ENCODE results near the gene USP5. TPM values are rescaled to one million over a fixed set of nuclear protein-coding genes. Genes with fewer than 3 reads are reported as not detected.

Gene USP5
- polyA plus RNA-seq (2013, experiment 1 of 2; ENCODE audit: insufficient read length), result 64.4 TPM
- 58.1 TPM for polyA plus RNA-seq (2013, experiment 2 of 2; ENCODE audit: insufficient read length)

- DNase-seq, result peak; percentile 100
Measured at GRCh38 chr12:6851921-6852650, at the start of gene USP5. Gene USP5, plus strand, starts transcription at chr12:6852150. Its CDS starts 30 bp downstream, at chr12:6852180.

- DNase-seq, result no peak
Measured at GRCh38 chr12:6807170-6807569, 44.8 kb upstream of the USP5 start.

GRCh38 chr12:6809056-6809455, 42.9 kb upstream of the USP5 start:
- no peak for DNase-seq

DNA sequence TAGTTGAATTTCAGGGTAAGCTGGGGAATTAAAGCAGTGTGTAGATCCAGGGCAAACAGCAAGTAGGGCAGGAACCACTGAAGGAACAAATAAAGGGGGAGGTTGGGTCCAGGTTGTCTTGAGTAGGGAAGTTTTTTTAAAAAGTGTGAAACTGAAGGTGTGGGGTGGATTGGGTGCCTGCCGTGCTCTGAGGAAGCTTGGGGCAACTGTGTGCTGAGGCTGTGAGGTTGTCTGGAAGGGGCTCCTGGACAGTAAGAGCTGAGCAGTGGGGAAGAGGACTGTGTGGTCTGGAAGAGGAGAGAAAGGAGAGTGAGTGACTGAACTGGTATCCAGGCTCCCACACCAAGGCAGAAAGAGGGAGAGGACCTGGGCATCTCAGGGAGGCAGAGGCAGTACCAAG, 41.2 kb upstream of the USP5 start:
- no peak for DNase-seq

- DNase-seq, result no peak
Measured at GRCh38 chr12:6813363-6813762, 38.6 kb upstream of the USP5 start.

DNA sequence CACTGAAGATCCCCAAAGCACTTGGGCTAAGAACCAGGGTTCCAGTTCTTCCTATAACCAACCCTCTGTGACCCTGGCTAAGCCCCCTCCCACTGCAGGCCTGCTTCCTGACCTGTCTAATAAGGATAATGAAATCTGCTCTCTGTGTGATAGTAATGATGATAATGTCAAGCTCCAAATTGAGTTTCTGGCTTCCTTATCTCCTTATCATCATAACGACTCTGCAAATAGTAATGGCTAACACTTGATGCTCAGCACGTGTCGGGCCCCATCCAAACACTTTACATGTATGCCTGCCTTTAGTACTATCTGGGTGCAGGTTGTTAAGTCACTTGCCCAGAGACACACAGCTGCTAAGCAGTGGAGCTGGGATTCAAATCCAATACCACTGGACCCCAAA, 35.4 kb upstream of the USP5 start:
- no peak for DNase-seq

- DNase-seq, result no peak
Measured at GRCh38 chr12:6817098-6817497, 34.9 kb upstream of the USP5 start.

GRCh38 chr12:6817662-6818157, 34.2 kb upstream of the USP5 start:
- DNase-seq, result no peak

GRCh38 chr12:6818222-6818621, 33.7 kb upstream of the USP5 start:
- no peak for DNase-seq

GRCh38 chr12:6818645-6819044, 33.3 kb upstream of the USP5 start:
- no peak for DNase-seq

- DNase-seq, result no peak
Measured at GRCh38 chr12:6819106-6820030, 32.6 kb upstream of the USP5 start.

DNA sequence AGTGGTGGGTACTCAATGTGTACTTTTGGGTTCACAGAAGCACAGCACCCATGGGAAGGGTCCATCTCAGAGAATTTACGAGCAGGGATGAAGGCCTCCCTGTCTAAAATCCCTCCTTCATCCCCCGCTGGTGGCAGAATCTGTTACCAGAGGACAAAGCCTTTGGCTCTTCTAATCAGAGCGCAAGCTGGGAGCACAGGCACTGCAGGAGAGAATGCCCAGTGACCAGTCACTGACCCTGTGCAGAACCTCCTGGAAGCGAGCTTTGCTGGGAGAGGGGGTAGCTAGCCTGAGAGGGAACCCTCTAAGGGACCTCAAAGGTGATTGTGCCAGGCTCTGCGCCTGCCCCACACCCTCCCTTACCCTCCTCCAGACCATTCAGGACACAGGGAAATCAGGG, 31.8 kb upstream of the USP5 start:
- no peak for DNase-seq

GRCh38 chr12:6821591-6822425, 30.1 kb upstream of the USP5 start, which contains the start of gene GPR162:
Gene GPR162, plus strand, starts transcription at chr12:6821821. Its CDS starts 2,078 bp downstream, at chr12:6823899.
- peak; percentile 61 for DNase-seq

- DNase-seq, result no peak
Measured at GRCh38 chr12:6822426-6823135, 29.4 kb upstream of the USP5 start.

- no peak for DNase-seq
Measured at GRCh38 chr12:6823182-6824084, 28.5 kb upstream of the USP5 start.

GRCh38 chr12:6824085-6824775, 27.7 kb upstream of the USP5 start:
- DNase-seq, result no peak

DNA sequence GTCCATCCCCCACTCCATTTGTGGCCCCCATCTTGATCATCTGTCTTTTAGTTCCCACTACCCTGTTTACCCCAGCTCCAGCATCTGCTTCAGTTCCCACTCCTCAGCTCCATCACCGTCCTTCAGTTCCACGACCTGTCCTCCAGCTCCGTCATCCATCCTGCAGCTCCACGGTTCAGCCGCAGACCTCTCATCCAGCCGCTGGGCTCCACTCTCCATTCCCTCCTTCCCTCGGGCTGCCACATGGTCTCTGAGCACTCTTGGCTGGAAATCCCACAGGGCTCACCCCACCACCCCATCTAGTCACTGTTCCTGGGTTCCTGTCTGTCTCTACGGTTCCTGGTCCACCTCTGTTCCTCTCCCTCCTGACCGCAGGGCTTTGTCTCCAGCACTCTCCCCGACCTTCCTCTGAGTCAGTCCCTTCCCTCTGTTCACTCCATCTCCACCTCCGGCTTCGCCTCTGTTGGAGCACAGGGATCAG, 27.0 kb upstream of the USP5 start:
- DNase-seq, result no peak

DNA sequence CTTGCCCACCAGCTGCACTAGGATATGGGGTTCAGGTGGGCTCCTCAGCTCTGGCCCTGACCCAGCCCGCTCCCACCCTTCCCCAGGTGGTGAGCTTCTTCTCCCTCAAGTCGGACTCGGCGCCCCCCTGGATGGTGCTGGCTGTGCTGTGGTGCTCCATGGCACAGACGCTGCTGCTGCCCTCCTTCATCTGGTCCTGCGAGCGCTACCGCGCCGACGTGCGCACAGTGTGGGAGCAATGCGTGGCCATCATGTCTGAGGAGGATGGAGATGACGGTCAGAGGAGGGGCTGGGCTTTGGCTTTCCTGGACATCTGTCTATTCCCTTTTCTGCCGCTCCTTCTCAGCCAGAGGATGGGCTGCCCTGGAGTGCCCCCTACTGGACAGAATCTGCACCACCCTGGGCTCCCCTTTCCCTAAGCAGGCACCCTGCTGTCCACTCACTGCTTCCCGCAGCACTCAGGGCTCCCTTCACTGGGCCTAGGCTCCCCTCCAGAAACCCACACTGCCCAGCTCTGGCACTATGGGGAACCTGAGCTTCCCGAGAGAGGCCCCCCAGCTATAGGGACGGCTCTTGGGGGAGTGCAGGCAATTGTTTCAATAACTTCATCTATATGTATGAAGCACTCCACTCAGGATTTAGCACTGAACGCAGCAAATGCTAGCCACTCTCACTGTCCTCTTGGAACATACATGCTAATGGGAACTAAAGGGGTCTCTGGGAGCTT, 26.4 kb upstream of the USP5 start:
- peak; percentile 83 for DNase-seq

DNA sequence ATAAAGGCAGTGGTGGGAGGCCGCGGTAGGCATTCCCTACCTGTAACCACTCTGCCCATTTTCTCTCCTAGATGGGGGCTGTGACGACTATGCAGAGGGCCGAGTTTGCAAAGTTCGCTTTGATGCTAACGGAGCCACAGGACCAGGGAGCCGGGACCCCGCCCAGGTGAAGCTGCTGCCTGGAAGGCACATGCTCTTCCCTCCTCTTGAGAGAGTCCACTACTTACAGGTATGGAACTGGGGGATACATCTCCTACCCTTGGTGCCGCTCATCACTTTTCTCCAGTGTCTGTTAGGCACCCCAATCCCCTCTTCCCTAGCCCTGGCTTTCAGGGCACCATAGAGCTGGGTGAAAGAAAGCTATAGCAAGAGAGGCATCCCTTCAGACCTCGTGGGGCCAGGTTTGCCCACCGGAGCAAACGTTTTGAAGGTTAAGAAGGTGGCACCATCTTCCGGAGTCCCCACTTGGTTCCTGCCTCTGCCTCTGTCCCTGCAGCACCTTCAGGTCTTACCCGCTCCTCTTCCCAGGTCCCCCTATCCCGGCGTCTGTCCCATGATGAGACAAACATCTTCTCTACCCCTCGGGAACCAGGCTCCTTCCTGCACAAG, 25.7 kb upstream of the USP5 start:
- no peak for DNase-seq
